Stimulated activated naive B cell treated with anti-CD40 and anti-IgM and Interleukin-4, amounts not matched to agents 10 μg/mL and 1 μg/mL and 100 μg/mL, for 72 hours (primary cell): ENCODE measurements around the gene B3GAT3.
A peak's percentile ranks its signal among the peaks of the same experiment; 100 is the strongest.
"Not testable (repeated sequence)": the region's sequence is repeated elsewhere in the genome, so short reads cannot be mapped to it uniquely, and the experiment has no call there.

Experiments used
- ATAC-seq, 2 donors: fragments of 150-1000 bp; cut with Tn5 transposase; replicated peaks; 2 replicates each; pipeline ENCODE4 v1.10.0; 2021; ENCODE audit warnings: moderate library complexity in 1 of 2
- DNase-seq: peaks from one replicate; pipeline ENCODE4 v3.0.0; 2021
- H3K27ac Mint-ChIP-seq: one replicate; pipeline ENCODE4 v1.8.0; 2022; ENCODE audit warnings: mild to moderate bottlenecking, mixed read lengths
- H3K27me3 Mint-ChIP-seq, 2 donors: one replicate each; pipeline ENCODE4 v1.8.0; 2022; ENCODE audit warnings: mixed read lengths in 2 of 2
- H3K36me3 Mint-ChIP-seq, 2 donors: one replicate each; pipeline ENCODE4 v1.8.0; 2022; ENCODE audit warnings: mixed read lengths in 2 of 2, mild to moderate bottlenecking in 1 of 2
- H3K4me1 Mint-ChIP-seq, 2 donors: one replicate each; pipeline ENCODE4 v1.8.0; 2022; ENCODE audit warnings: mixed read lengths in 2 of 2, mild to moderate bottlenecking in 1 of 2
- H3K4me3 Mint-ChIP-seq, 2 donors: one replicate each; pipeline ENCODE4 v1.8.0; 2022; ENCODE audit warnings: mild to moderate bottlenecking in 2 of 2, mixed read lengths in 2 of 2, moderate library complexity in 1 of 2
- H3K9me3 Mint-ChIP-seq, 2 donors: one replicate each; pipeline ENCODE4 v1.8.0; 2022; ENCODE audit warnings: mixed read lengths in 2 of 2, mild to moderate bottlenecking in 1 of 2

Gene B3GAT3

GRCh38 chr11:62616957-62617356 is 4.8 kb downstream of the B3GAT3 start:
- not testable (repeated sequence) for ATAC-seq, H3K27me3 Mint-ChIP-seq, H3K4me3 Mint-ChIP-seq, H3K27ac Mint-ChIP-seq, H3K9me3 Mint-ChIP-seq, DNase-seq
- Mint-ChIP-seq H3K36me3 (peaks cover 15 to 31% of the 10 kb centered on the region in 2 donors), H3K4me1 (peaks cover 12 to 36% of the 10 kb centered on the region in 2 donors)

- H3K27ac Mint-ChIP-seq = no peak overlapping the region
- H3K4me3 Mint-ChIP-seq = no peak overlapping the region
- H3K9me3 Mint-ChIP-seq = no peaks in the 10 kb centered on the region
- no peak for ATAC-seq
- peaks cover 18 to 30% of the 10 kb centered on the region in 2 donors for H3K36me3 Mint-ChIP-seq
- peaks cover 18 to 42% of the 10 kb centered on the region in 2 donors for H3K4me1 Mint-ChIP-seq
- no peak for DNase-seq
- H3K27me3 Mint-ChIP-seq = no peaks in the 10 kb centered on the region
Measured at GRCh38 chr11:62615521-62615920, 6.3 kb downstream of the B3GAT3 start.

DNA sequence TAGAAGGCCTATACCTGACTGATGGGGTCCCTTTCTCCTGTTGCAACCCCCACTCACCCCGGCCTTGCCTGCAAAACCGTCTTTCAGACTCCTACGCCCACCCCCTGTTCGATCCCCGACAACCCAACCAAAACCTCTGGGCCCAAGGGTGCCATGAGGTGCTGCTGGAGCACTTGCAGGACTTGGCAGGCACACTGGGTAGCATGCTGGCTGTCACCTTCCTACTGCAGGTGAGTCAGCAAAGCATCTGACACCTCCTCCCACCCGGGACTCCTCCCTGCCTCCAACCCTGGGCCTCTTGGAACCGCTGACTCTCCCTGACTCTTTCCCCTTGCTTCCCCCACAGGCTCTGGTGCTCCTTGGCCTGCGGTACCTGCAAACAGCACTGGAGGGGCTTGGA is 7.5 kb downstream of the B3GAT3 start:
- H3K4me1 Mint-ChIP-seq = peaks cover 24 to 44% of the 10 kb centered on the region in 2 donors
- peaks cover 23 to 40% of the 10 kb centered on the region in 2 donors for H3K36me3 Mint-ChIP-seq
- peak overlapping the region; percentile 78 for H3K27ac Mint-ChIP-seq
- no peak for DNase-seq
- no peak for ATAC-seq
- no peaks in the 10 kb centered on the region for H3K27me3 Mint-ChIP-seq
- H3K4me3 Mint-ChIP-seq = no peak overlapping the region
- H3K9me3 Mint-ChIP-seq = no peaks in the 10 kb centered on the region

DNA sequence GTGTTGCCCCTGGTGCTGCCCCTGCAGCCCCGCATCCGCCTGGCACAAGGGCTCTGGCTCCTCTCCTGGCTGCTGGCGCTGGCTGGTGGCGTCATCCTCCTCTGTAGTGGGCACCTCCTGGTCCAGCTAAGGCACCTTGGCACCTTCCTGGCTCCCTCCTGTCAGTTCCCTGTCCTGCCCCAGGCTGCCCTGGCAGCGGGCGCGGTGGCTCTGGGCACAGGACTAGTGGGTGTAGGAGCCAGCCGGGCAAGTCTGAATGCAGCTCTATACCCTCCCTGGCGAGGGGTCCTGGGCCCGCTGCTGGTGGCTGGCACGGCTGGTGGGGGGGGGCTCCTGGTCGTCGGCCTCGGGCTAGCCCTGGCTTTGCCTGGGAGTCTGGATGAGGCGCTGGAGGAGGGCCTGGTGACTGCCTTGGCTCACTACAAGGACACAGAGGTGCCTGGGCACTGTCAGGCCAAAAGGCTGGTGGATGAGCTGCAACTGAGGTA is 8.5 kb downstream of the B3GAT3 start:
- DNase-seq = no peak
- Mint-ChIP-seq H3K9me3 (no peaks in the 10 kb centered on the region), H3K27ac (no peak overlapping the region), H3K4me1 (peaks cover 30 to 47% of the 10 kb centered on the region in 2 donors), H3K27me3 (no peaks in the 10 kb centered on the region), H3K4me3 (peak overlapping the region; percentile 32 to 75), H3K36me3 (peaks cover 25 to 42% of the 10 kb centered on the region in 2 donors)
- ATAC-seq = no peak

GRCh38 chr11:62612366-62613290 is 9.2 kb downstream of the B3GAT3 start, which contains the start of the genes EML3 and ROM1:
Gene EML3 (minus strand): TSS chr11:62612775. CDS start chr11:62612457, 318 bp downstream.
Gene ROM1 (plus strand): TSS chr11:62613257. CDS start chr11:62613282, 25 bp downstream.
- peaks cover 35 to 54% of the 10 kb centered on the region in 2 donors for H3K4me1 Mint-ChIP-seq
- H3K27ac Mint-ChIP-seq = peak within 1 kb of the TSS; percentile 97
- peak; percentile 82 to 83 for ATAC-seq
- H3K4me3 Mint-ChIP-seq = peak within 1 kb of the TSS; percentile 93 to 96
- DNase-seq = peak; percentile 87
- H3K36me3 Mint-ChIP-seq = peaks cover 32 to 49% of the 10 kb centered on the region in 2 donors
- no peaks in the 10 kb centered on the region for H3K27me3 Mint-ChIP-seq
- no peaks in the 10 kb centered on the region for H3K9me3 Mint-ChIP-seq

- Mint-ChIP-seq H3K9me3 (no peaks in the 10 kb centered on the region), H3K27me3 (no peaks in the 10 kb centered on the region), H3K36me3 (peaks cover 32 to 54% of the 10 kb centered on the region in 2 donors), H3K4me3 (peak overlapping the region; percentile 93 to 96), H3K4me1 (peaks cover 36 to 57% of the 10 kb centered on the region in 2 donors), H3K27ac (peak overlapping the region; percentile 97)
- peak; percentile 50 for DNase-seq
- ATAC-seq = peak; percentile 55
Measured at GRCh38 chr11:62611705-62612365, 10.0 kb downstream of the B3GAT3 start.

DNA sequence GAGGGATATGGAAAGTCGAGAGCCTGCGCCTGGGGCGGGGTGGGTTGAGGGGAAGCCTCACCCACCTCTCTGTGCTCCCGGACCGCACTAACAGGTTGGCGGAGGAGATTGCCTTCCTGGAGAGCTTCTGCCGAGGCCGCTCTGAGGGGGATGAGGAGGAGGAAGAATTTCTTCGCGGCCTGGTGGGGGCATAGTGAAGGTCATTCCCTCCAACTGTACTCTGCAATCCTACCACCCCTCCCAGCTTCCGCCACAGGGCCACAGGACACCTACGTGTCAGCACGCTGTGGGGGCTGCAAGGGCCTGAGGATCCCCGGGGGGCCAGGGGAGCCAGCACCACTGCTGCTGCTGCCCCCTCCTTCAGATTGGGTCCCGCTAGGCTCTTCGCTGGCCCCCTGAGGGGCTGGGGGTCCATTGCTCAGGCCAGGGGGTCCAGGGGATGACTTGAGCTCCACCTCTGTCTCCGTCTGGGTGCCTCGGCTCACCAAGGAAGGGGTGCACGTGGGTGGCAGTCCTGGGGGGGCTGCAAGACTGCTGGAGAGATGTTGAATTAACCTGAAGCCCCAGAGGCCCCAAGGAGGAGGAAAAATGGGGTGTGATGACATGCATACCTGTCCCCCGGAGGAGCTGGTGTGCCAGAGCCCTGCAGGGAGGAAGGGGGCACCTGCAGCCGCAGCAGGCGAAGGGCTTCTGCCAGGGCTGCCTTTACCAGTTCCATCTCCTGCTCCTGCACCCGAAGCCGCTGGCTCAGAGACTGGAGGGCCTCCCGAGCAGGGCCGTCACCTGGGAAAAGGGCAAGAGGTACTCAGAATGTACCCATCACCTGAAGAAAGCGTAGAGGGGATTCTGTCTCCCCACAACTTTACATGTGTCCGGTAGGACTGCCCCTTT is 10.7 kb downstream of the B3GAT3 start:
- H3K9me3 Mint-ChIP-seq = no peaks in the 10 kb centered on the region
- H3K4me1 Mint-ChIP-seq = peaks cover 32 to 57% of the 10 kb centered on the region in 2 donors
- peak overlapping the region; percentile 93 to 96 for H3K4me3 Mint-ChIP-seq
- DNase-seq = no peak
- no peaks in the 10 kb centered on the region for H3K27me3 Mint-ChIP-seq
- ATAC-seq = no peak
- peaks cover 37 to 55% of the 10 kb centered on the region in 2 donors for H3K36me3 Mint-ChIP-seq
- peak overlapping the region; percentile 97 for H3K27ac Mint-ChIP-seq

GRCh38 chr11:62610403-62610802 is 11.4 kb downstream of the B3GAT3 start:
- H3K27me3 Mint-ChIP-seq = no peaks in the 10 kb centered on the region
- no peaks in the 10 kb centered on the region for H3K9me3 Mint-ChIP-seq
- peak overlapping the region; percentile 93 to 96 for H3K4me3 Mint-ChIP-seq
- H3K4me1 Mint-ChIP-seq = peaks cover 32 to 57% of the 10 kb centered on the region in 2 donors
- H3K27ac Mint-ChIP-seq = peak overlapping the region; percentile 51
- ATAC-seq (no peak), DNase-seq (no peak)
- peaks cover 40 to 60% of the 10 kb centered on the region in 2 donors for H3K36me3 Mint-ChIP-seq

GRCh38 chr11:62608776-62609175 is 13.0 kb downstream of the B3GAT3 start:
- Mint-ChIP-seq H3K27me3 (no peaks in the 10 kb centered on the region), H3K9me3 (no peaks in the 10 kb centered on the region), H3K27ac (peak overlapping the region; percentile 6), H3K36me3 (peaks cover 46 to 62% of the 10 kb centered on the region in 2 donors), H3K4me3 (no peak overlapping the region), H3K4me1 (peaks cover 36 to 50% of the 10 kb centered on the region in 2 donors)
- no peak for ATAC-seq
- no peak for DNase-seq

- peaks cover 38 to 59% of the 10 kb centered on the region in 2 donors for H3K4me1 Mint-ChIP-seq
- DNase-seq (no peak), ATAC-seq (no peak)
- H3K27me3 Mint-ChIP-seq = no peaks in the 10 kb centered on the region
- no peak overlapping the region for H3K27ac Mint-ChIP-seq
- H3K36me3 Mint-ChIP-seq = peaks cover 55 to 72% of the 10 kb centered on the region in 2 donors
- no peaks in the 10 kb centered on the region for H3K9me3 Mint-ChIP-seq
- no peak overlapping the region for H3K4me3 Mint-ChIP-seq
Measured at GRCh38 chr11:62607714-62608113, 14.1 kb downstream of the B3GAT3 start.

DNA sequence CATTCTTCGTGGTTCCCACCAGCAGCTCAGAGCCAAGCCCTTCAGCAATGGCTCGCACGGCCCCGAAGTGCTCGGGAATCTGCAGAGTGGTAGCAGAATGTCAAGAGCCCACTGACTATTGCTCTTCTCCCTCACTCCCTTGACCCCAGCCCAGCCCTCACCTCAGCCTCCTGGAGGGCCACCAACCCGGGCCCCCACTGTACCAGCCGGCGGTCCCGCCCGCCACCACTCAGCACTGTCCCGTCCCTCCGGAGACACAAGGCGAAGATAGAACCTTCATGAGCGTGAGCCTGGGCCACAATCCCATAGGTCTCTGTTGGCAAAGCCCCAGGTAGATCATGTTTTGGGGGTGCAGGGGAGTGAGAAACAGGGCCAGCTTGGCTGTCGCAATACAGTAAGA is 15.9 kb downstream of the B3GAT3 start:
- H3K36me3 Mint-ChIP-seq = peaks cover 62 to 73% of the 10 kb centered on the region in 2 donors
- no peak for ATAC-seq
- DNase-seq = no peak
- no peak overlapping the region for H3K4me3 Mint-ChIP-seq
- peak overlapping the region; percentile 65 for H3K27ac Mint-ChIP-seq
- no peaks in the 10 kb centered on the region for H3K27me3 Mint-ChIP-seq
- no peaks in the 10 kb centered on the region for H3K9me3 Mint-ChIP-seq
- H3K4me1 Mint-ChIP-seq = peaks cover 35 to 54% of the 10 kb centered on the region in 2 donors

GRCh38 chr11:62605467-62605866 is 16.3 kb downstream of the B3GAT3 start:
- Mint-ChIP-seq H3K4me1 (peaks cover 33 to 53% of the 10 kb centered on the region in 2 donors), H3K36me3 (peaks cover 61 to 73% of the 10 kb centered on the region in 2 donors), H3K4me3 (no peak overlapping the region), H3K27ac (peak overlapping the region; percentile 65), H3K27me3 (no peaks in the 10 kb centered on the region), H3K9me3 (no peaks in the 10 kb centered on the region)
- DNase-seq = no peak
- ATAC-seq = no peak

DNA sequence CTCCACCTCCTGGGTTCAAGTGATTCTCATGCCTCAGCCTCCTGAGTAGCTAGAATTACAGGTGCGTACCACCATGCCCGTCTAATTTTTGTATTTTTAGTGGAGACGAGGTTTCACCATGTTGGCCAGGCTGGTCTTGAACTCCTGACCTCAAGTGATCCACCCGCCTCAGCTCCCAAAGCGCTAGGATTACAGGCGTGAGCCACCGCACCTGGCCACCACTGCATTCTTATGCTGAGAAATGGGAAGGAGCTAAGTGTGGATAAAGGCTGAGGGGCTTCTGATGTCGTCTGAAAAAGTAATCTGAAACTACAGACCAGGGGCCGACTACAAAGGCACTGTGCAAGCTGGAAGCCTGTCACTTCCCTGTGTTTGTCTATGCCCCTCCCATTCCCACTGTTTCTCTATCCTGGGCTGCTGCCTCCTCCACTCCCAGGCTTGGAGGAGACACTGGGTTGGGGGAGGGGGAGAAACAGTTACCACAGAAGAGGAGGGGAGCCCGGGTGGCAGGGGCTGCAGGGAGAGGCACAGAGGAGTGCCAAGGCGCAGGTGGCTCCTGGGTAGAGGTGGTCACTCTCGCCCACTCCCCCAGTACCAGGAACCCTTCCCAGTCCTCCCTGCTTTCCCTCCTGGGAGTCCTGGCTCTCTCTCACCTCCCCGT is 17.2 kb downstream of the B3GAT3 start:
- DNase-seq = no peak
- Mint-ChIP-seq H3K9me3 (peaks cover 0 to 3% of the 10 kb centered on the region in 2 donors), H3K4me1 (peaks cover 36 to 54% of the 10 kb centered on the region in 2 donors), H3K27me3 (no peaks in the 10 kb centered on the region), H3K36me3 (peaks cover 64 to 75% of the 10 kb centered on the region in 2 donors), H3K27ac (no peak overlapping the region), H3K4me3 (no peak overlapping the region)
- ATAC-seq = no peak
